GM23248 (cell line): ENCODE data around the gene STAC.
"Not testable (repeated sequence)": the region's sequence is repeated elsewhere in the genome, so short reads cannot be mapped to it uniquely, and the experiment has no call there.

ENCODE experiments used
- EZH2 ChIP-seq: fragments of 200-600 bp; sonication (generic); IDR thresholded peaks from 2 replicates; pipeline ENCODE4 v1.6.1; 2018; ENCODE audit warnings: antibody characterized with exemption, mild to moderate bottlenecking; ENCODE audit not compliant: insufficient read depth, poor library complexity, severe bottlenecking
- EZH2phosphoT487 ChIP-seq: fragments of 200-600 bp; sonication (generic); IDR thresholded peaks from 2 replicates; pipeline ENCODE4 v1.6.1; 2018; ENCODE audit warnings: antibody characterized with exemption, moderate library complexity, mild to moderate bottlenecking, low read depth; ENCODE audit not compliant: insufficient read depth

GRCh38 chr3:36453213-36453612 is 72.9 kb downstream of the STAC start:
- not testable (repeated sequence) for TF ChIP-seq EZH2, EZH2phosphoT487
